Adrenal gland (tissue), 5 donors: ENCODE data around the gene FASN.

Experiments
- POLR2A ChIP-seq, 2 donors: fragments of 450-650 bp; IDR thresholded peaks; one replicate each; pipeline ENCODE4 v1.6.1; 2017; ENCODE audit warnings: antibody characterized with exemption in 2 of 2, mild to moderate bottlenecking in 2 of 2, moderate library complexity in 1 of 2
- TF ChIP-seq, protein P1 (sequence below), 6 experiments: fragments of 450-650 bp in 4 of 6; fragments of 200-600 bp in 2 of 6; sonication (generic) in 1 of 6; IDR thresholded peaks; 1 replicate in 5 of 6; 2 replicates in 1 of 6; pipeline versions ENCODE4 v1.5.1 to v1.8.0; 2016 to 2021; ENCODE audit warnings: antibody characterized with exemption in 6 of 6, mild to moderate bottlenecking in 2 of 6, moderate library complexity in 1 of 6
- donor health status: DM: no; HTN: no; CAD: no.

DNA sequence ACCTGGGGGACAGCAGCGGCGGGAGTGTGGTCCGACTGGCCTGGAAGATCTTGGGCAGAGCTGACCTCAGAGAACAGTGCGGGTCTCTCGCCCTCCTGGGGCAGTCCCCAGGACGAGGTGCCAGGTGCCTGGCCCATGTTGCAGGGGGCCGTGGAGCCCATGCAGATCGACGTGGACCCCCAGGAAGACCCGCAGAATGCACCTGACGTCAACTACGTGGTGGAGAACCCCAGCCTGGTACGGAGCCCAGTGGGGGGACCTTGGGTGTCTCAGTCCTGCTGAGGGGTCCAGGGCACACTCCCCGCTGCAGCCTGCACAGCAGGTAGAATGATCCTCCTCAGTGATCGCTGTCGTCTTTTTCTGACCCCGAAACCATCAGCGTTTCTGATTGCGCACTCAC is 44.9 kb downstream of the FASN start:
- TF ChIP-seq, protein P1, sequence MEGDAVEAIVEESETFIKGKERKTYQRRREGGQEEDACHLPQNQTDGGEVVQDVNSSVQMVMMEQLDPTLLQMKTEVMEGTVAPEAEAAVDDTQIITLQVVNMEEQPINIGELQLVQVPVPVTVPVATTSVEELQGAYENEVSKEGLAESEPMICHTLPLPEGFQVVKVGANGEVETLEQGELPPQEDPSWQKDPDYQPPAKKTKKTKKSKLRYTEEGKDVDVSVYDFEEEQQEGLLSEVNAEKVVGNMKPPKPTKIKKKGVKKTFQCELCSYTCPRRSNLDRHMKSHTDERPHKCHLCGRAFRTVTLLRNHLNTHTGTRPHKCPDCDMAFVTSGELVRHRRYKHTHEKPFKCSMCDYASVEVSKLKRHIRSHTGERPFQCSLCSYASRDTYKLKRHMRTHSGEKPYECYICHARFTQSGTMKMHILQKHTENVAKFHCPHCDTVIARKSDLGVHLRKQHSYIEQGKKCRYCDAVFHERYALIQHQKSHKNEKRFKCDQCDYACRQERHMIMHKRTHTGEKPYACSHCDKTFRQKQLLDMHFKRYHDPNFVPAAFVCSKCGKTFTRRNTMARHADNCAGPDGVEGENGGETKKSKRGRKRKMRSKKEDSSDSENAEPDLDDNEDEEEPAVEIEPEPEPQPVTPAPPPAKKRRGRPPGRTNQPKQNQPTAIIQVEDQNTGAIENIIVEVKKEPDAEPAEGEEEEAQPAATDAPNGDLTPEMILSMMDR (IDR thresholded peaks at IDR 0.05) = no peak
- no peak for TF ChIP-seq POLR2A (IDR thresholded peaks at IDR 0.05)
